Erythroblast (primary cell): ENCODE data around the gene RBSN.

Source experiments
- GATA1 ChIP-seq: IDR thresholded peaks from 2 replicates; pipeline ENCODE4 v1.6.1; 2011; ENCODE audit warnings: low read depth, mild to moderate bottlenecking, control low read depth, low read length, moderate library complexity
- POLR2A ChIP-seq: IDR thresholded peaks from 2 replicates; pipeline ENCODE4 v1.6.1; 2011; ENCODE audit warnings: mild to moderate bottlenecking, low read length

DNA sequence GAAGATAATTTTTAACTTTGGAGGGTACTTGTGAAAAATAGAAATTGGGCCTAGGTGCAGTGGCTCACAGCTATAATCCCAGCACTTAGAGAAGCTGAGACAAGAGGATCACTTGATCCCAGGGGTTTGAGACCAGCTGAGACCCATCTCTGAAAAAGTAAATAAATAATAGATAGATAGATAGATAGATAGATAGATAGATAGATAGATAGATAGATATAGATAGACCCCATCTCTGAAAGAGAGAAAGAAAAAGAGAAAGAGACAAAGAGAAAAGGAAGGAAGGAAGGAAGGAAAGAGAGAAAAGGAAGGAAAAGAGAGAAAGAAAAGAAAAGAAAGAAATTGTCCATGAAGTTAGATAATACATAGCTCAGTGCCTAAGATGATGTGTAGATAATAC lies 69.3 kb downstream of the RBSN start:
- TF ChIP-seq POLR2A (no peak), GATA1 (no peak)
